K562 (cell line): ENCODE results near the gene CDRT4. TPM values are rescaled to one million over a fixed set of nuclear protein-coding genes. Genes with fewer than 3 reads are reported as not detected.

Experiments used
- ATAC-seq: fragments of 200-7000 bp; cut with Tn5 transposase; 3 replicates; pipeline ENCODE4 v1.9.1; 2020; ENCODE audit warnings: moderate library complexity
- BruUV-seq: library from RNA; stranded (reverse); fragments of 400-500 nt; replicated peaks from 2 replicates; lab custom pipeline; 2021; lab: Mats Ljungman, UMichigan
- CTCF ChIA-PET: fragments of 300-600 bp; formaldehyde crosslinking; extraction: SDS; loops from one replicate; lab custom pipeline; 2021; ENCODE audit warnings: low intra/inter-chr PET ratio; lab: Yijun Ruan, JAX
- POLR2A ChIA-PET: fragments of 300-600, 350-650 bp; sonication (Branson Sonifier 250); formaldehyde crosslinking; extraction: SDS; loops from one replicate; lab custom pipeline; 2021; ENCODE audit warnings: antibody characterized with exemption, inconsistent platforms; lab: Yijun Ruan, JAX
- DNase-seq, 4 experiments: peaks; one replicate each; pipeline versions ENCODE4 v3.0.0 to v3.0.0-alpha.2; 2011 to 2018; ENCODE audit warnings: low spot score in 3 of 4, mixed read lengths in 3 of 4; ENCODE audit errors: extremely low read depth in 1 of 4
- FAIRE-seq: peaks from 2 replicates; lab custom pipeline; 2011; peaks lifted over from hg19 to GRCh38; lab: Jason Lieb, UNC
- H2AFZ ChIP-seq: 2 replicates; pipeline ENCODE4 v1.6.0; 2011; ENCODE audit warnings: low read depth, low read length, control low read depth, inconsistent platforms
- H3K27ac ChIP-seq: fragments of 200-600 bp; 3 replicates; pipeline ENCODE4 v1.8.0; 2011; ENCODE audit warnings: low read depth, mild to moderate bottlenecking, control low read depth, inconsistent platforms, low read length, moderate library complexity, mixed read lengths; ENCODE audit errors: extremely low read depth
- H3K27me3 ChIP-seq, 2 experiments: fragments of 300-600 bp in 1 of 2; 2 replicates in 1 of 2; 3 replicates in 1 of 2; pipeline versions ENCODE4 v1.6.0 to v1.8.0; 2011; ENCODE audit warnings: inconsistent platforms in 2 of 2, low read length in 2 of 2, mild to moderate bottlenecking in 1 of 2, mixed read lengths in 1 of 2, moderate library complexity in 1 of 2; ENCODE audit not compliant: control insufficient read depth in 2 of 2, insufficient read depth in 2 of 2
- H3K36me3 ChIP-seq: fragments of 300-600 bp; 3 replicates; pipeline ENCODE4 v1.8.0; 2011; ENCODE audit warnings: mild to moderate bottlenecking, low read length, inconsistent platforms; ENCODE audit not compliant: control insufficient read depth, insufficient read depth
- H3K4me1 ChIP-seq, 2 experiments: fragments of 200-600 bp in 1 of 2; replicated peaks in 1 of 2; 2 replicates in 1 of 2; 3 replicates in 1 of 2; pipeline versions ENCODE4 v1.5.1 to v1.8.0; 2011; ENCODE audit warnings: inconsistent platforms in 2 of 2, low read length in 2 of 2, mild to moderate bottlenecking in 1 of 2, mixed read lengths in 1 of 2, moderate library complexity in 1 of 2; ENCODE audit not compliant: control insufficient read depth in 2 of 2, insufficient read depth in 2 of 2
- H3K4me2 ChIP-seq: 2 replicates; pipeline ENCODE4 v1.6.1; 2011; ENCODE audit warnings: low read length, control low read depth, inconsistent platforms, mixed read lengths; ENCODE audit not compliant: insufficient read depth
- H3K4me3 ChIP-seq: fragments of 200-600 bp; sonication (generic), shearing (Covaris generic); 2 replicates; pipeline ENCODE4 v1.5.1; 2016; ENCODE audit warnings: control low read depth, inconsistent platforms
- H3K79me2 ChIP-seq: fragments of 200-600 bp; 3 replicates; pipeline ENCODE4 v1.8.0; 2011; ENCODE audit warnings: low read length, inconsistent platforms; ENCODE audit not compliant: control insufficient read depth, insufficient read depth
- H3K9ac ChIP-seq, 2 experiments: 2 replicates each; pipeline versions ENCODE4 v1.6.0 to v1.6.1; 2011; ENCODE audit warnings: low read depth in 2 of 2, low read length in 2 of 2, control low read depth in 1 of 2, inconsistent platforms in 1 of 2, mild to moderate bottlenecking in 1 of 2, mixed read lengths in 1 of 2; ENCODE audit not compliant: insufficient read depth in 1 of 2
- H3K9me1 ChIP-seq: one replicate; pipeline ENCODE4 v1.6.0; 2011; ENCODE audit warnings: inconsistent platforms, mild to moderate bottlenecking, low read length, moderate library complexity; ENCODE audit not compliant: control insufficient read depth, insufficient read depth
- H3K9me3 ChIP-seq: replicated peaks from 2 replicates; pipeline ENCODE4 v1.5.1; 2011; ENCODE audit warnings: low read depth, low read length, inconsistent platforms; ENCODE audit not compliant: control insufficient read depth, insufficient read depth
- H4K20me1 ChIP-seq: replicated peaks from 2 replicates; pipeline ENCODE4 v1.6.1; 2011; ENCODE audit warnings: low read length, inconsistent platforms, mixed read lengths; ENCODE audit not compliant: control insufficient read depth, insufficient read depth
- ATF1 ChIP-seq, 2 experiments: fragments of 450-650 bp in 1 of 2; IDR thresholded peaks; 2 replicates each; pipeline ENCODE4 v1.6.1; 2016; ENCODE audit warnings: missing compliant biosample characterization in 1 of 2, missing genetic modification characterization in 1 of 2
- CTBP1 ChIP-seq: fragments of 450-650 bp; IDR thresholded peaks from 2 replicates; pipeline ENCODE4 v1.6.1; 2016; ENCODE audit warnings: borderline replicate concordance
- GTF2E2 ChIP-seq: fragments of 200-800 bp; sonication (Bioruptor generic); IDR thresholded peaks from 2 replicates; pipeline ENCODE4 v1.6.1; 2016; ENCODE audit warnings: missing genetic modification characterization, missing compliant biosample characterization
- KLF10 ChIP-seq: fragments of 250-450 bp; sonication (Bioruptor Pico); IDR thresholded peaks from 2 replicates; pipeline ENCODE4 v1.6.1; 2021; ENCODE audit warnings: matching md5 sums
- SFPQ ChIP-seq: fragments of 200-400 bp; formaldehyde crosslinking; IDR thresholded peaks from 2 replicates; pipeline ENCODE4 v1.6.1; 2017; ENCODE audit warnings: mild to moderate bottlenecking, low read depth, low read length, moderate library complexity
- TFAP4 ChIP-seq: sonication (generic); formaldehyde crosslinking; IDR thresholded peaks from 2 replicates; pipeline ENCODE4 v1.8.0; 2022; ENCODE audit warnings: missing genetic modification reagents, mild to moderate bottlenecking, moderate library complexity, borderline replicate concordance
- ZBTB34 ChIP-seq: fragments of 250-450 bp; sonication (Bioruptor Pico); IDR thresholded peaks from 2 replicates; pipeline ENCODE4 v1.8.0; 2021; ENCODE audit warnings: mild to moderate bottlenecking, moderate library complexity
- ZNF76 ChIP-seq: fragments of 250-450 bp; sonication (Bioruptor Pico); IDR thresholded peaks from 2 replicates; pipeline ENCODE4 v1.4.0; 2020; ENCODE audit warnings: mild to moderate bottlenecking, moderate library complexity, borderline replicate concordance
- ZNF830 ChIP-seq: fragments of 250-450 bp; sonication (Bioruptor Pico); IDR thresholded peaks from 2 replicates; pipeline ENCODE4 v1.5.0; 2021; ENCODE audit warnings: mild to moderate bottlenecking
- WGBS: fragments of 100-300 bp; shearing (Covaris generic); methylation state at CpG from one replicate; pipeline ENCODE4 v1.1.6; 2016; ENCODE audit warnings: low coverage, mixed read lengths; ENCODE audit not compliant: insufficient coverage; ENCODE audit errors: missing lambda C conversion rate; 5-methylcytosine and 5-hydroxymethylcytosine counted together
- in situ Hi-C: fragments of 300-500 bp; cut with MboI; formaldehyde crosslinking; loops from 4 replicates; pipeline ENCODE4 v1.15.0; 2018; ENCODE audit warnings: inconsistent platforms, mixed read lengths
- intact Hi-C: fragments of 100-400 bp; cut with micrococcal nuclease; formaldehyde crosslinking; loops from 2 replicates; pipeline ENCODE4 v1.14.2; 2022
- polyA plus RNA-seq, 8 experiments: library from polyadenylated mRNA; depleted of rRNA in 4 of 8; stranded (reverse) in 5 of 8; unstranded in 3 of 8; fragments of >200 nt; fragmentation: Nextera tagmentation in 2 of 8; fragmentation: Illumina TruSeq in 1 of 8; extraction: Ambion mirVana in 2 of 8; extraction: Trizol in 1 of 8; gene quantifications; 2 replicates each; pipeline versions ENCODE4 v1.2.1 to v1.2.3, GENCODE V29; 2011 to 2014; ENCODE audit warnings: inconsistent platforms in 1 of 8, missing spikeins in 1 of 8
- total RNA-seq, 7 experiments: library from RNA; depleted of rRNA in 6 of 7; stranded (reverse); fragments of >200 nt in 6 of 7; fragmentation: Illumina TruSeq in 2 of 7; extraction: Trizol in 2 of 7; gene quantifications; 2 replicates each; pipeline versions ENCODE4 v1.2.1 to v1.2.3, GENCODE V29; 2011 to 2021; ENCODE audit warnings: low replicate concordance in 1 of 7

Gene CDRT4
- total and polyA plus RNA-seq, 9 of the 15 experiments (the other 6 are each of a cell fraction or from before 2014, with no cell fraction given): 1.7 to 6.4 (median 3.5) TPM

- H2AFZ ChIP-seq: no peak overlapping the region
- in situ Hi-C loops: no loop called here
- WGBS: 12% methylated on average over 4 of the region's 5 CpGs
These were observed 68.6 kb downstream of the CDRT4 start for GRCh38 chr17:15398736-15399331.

More at GRCh38 chr17:15398736-15399331, 68.6 kb downstream of the CDRT4 start:
- no peak for TF ChIP-seq KLF10 (CRISPR knock-in tag)
- no peak for TF ChIP-seq CTBP1
- no peak for TF ChIP-seq ZBTB34
- TF ChIP-seq TFAP4: no peak
- TF ChIP-seq SFPQ: no peak
- no peak for TF ChIP-seq ATF1 (CRISPR knock-in tag; IDR thresholded peaks at IDR 0.05)
- no peak for TF ChIP-seq ATF1 (tag; IDR thresholded peaks at IDR 0.05)
- TF ChIP-seq ZNF76 (CRISPR knock-in tag): no peak
- no peak for TF ChIP-seq ZNF830 (CRISPR knock-in tag)
- no peak for TF ChIP-seq GTF2E2 (tag)
- CTCF ChIA-PET: no interaction called here
- H3K4me1 ChIP-seq: no peaks in the 10 kb centered on the region; a peak in 1 of 5 replicates
- POLR2A ChIA-PET: interaction anchor here (0.7 kb wide), 1 partner anchor 1559 kb away, joined by 3 read pairs; no protein-coding TSS in a partner anchor
- no peak for FAIRE-seq
- H3K4me3 ChIP-seq: no peak overlapping the region
- H3K27ac ChIP-seq: no peak overlapping the region
- no TSS peak for BruUV-seq
- H3K79me2 ChIP-seq: no peaks in the 10 kb centered on the region
- H4K20me1 ChIP-seq: no peaks in the 10 kb centered on the region
- H3K9me3 ChIP-seq: no peaks in the 10 kb centered on the region
- no peaks in the 10 kb centered on the region for H3K9me1 ChIP-seq
- intact Hi-C loops: no loop called here
- H3K4me2 ChIP-seq: no peak overlapping the region
- H3K27me3 ChIP-seq: peaks cover 5 to 37% of the 10 kb centered on the region in 2 experiments; a peak in 4 of 5 replicates
- no peak overlapping the region for H3K9ac ChIP-seq
- no peak for DNase-seq
- ATAC-seq: no peak; the same call in 2 of the 3 replicates
- no peaks in the 10 kb centered on the region for H3K36me3 ChIP-seq
